Testis (tissue), 3 donors: ENCODE measurements around the gene TLCD1. TPM values are rescaled to one million over a fixed set of nuclear protein-coding genes. Genes with fewer than 3 reads are reported as not detected.

Source experiments
- DNase-seq: peaks from one replicate; pipeline ENCODE4 v3.0.0-alpha.2; 2019
- H3K27ac ChIP-seq, 2 donors: fragments of 200-600 bp; sonication (generic); one replicate each; pipeline ENCODE4 v1.5.1; 2019
- H3K27me3 ChIP-seq: fragments of 200-600 bp; sonication (generic); one replicate; pipeline ENCODE4 v1.5.1; 2019
- H3K36me3 ChIP-seq: fragments of 200-600 bp; sonication (generic); one replicate; pipeline ENCODE4 v1.5.1; 2017; ENCODE audit warnings: low read depth; ENCODE audit errors: missing control alignments
- H3K4me1 ChIP-seq: fragments of 200-600 bp; sonication (generic); one replicate; pipeline ENCODE4 v1.5.1; 2019
- H3K4me3 ChIP-seq, 2 donors: fragments of 200-600 bp; sonication (generic); one replicate each; pipeline ENCODE4 v1.5.1; 2017 to 2019
- H3K9me3 ChIP-seq: fragments of 200-600 bp; sonication (generic); one replicate; pipeline ENCODE4 v1.5.1; 2017
- CTCF ChIP-seq, 3 experiments: fragments of 450-650 bp in 2 of 3; fragments of 200-600 bp in 1 of 3; sonication (generic) in 1 of 3; IDR thresholded peaks; one replicate each; pipeline ENCODE4 v1.5.1; 2016 to 2019; ENCODE audit warnings: antibody characterized with exemption in 3 of 3, mild to moderate bottlenecking in 2 of 3, moderate library complexity in 1 of 3
- POLR2A ChIP-seq: fragments of 450-650 bp; IDR thresholded peaks from one replicate; pipeline ENCODE4 v1.6.1; 2017; ENCODE audit warnings: antibody characterized with exemption, mild to moderate bottlenecking, moderate library complexity
- WGBS, 2 donors: methylation state at CpG; one replicate each; pipeline ENCODE4 v1.1.5; 2018; 5-methylcytosine and 5-hydroxymethylcytosine counted together
- intact Hi-C: fragments of 100-400 bp; cut with DNase I; formaldehyde crosslinking; loops from one replicate; pipeline ENCODE4 v1.15.1; 2023; ENCODE audit warnings: low total_unique reads
- polyA plus RNA-seq: library from polyadenylated mRNA; stranded (reverse); fragments of 350-450 nt; fragmentation: Illumina TruSeq; extraction: RNeasy Lipid Tissue Mini Kit (QIAGEN cat#74804); gene quantifications from one replicate; pipeline ENCODE4 v1.2.3, GENCODE V29; 2014; ENCODE audit warnings: low read depth, low replicate concordance; ENCODE audit not compliant: insufficient read depth
- small RNA-seq, 2 donors: library from RNA; depleted of rRNA; stranded (forward); fragments of <200 nt; gene quantifications; one replicate each; pipeline ENCODE3, GENCODE V24; 2016
- total RNA-seq, 2 donors: library from RNA; depleted of rRNA; stranded (reverse); fragments of >200 nt; gene quantifications; one replicate each; pipeline ENCODE4 v1.2.3, GENCODE V29; 2016

The TLCD1 gene
- total and polyA plus RNA-seq, 3 donors from 2014 or later = 4.2 to 18.0 (median 8.6) TPM

GRCh38 chr17:28675980-28676379, 50.1 kb downstream of the TLCD1 start:
- no peak overlapping the region for H3K27ac ChIP-seq
- intact Hi-C loops = no loop called here
- H3K4me3 ChIP-seq = no peak overlapping the region
- TF ChIP-seq POLR2A (no peak), CTCF (IDR thresholded peaks at IDR 0.05) (no peak)
- WGBS, 2 donors = 86 to 87% methylated on average over 7 of the region's 7 CpGs
- no peak for DNase-seq
- H3K4me1 ChIP-seq = no peaks in the 10 kb centered on the region
- no peaks in the 10 kb centered on the region for H3K27me3 ChIP-seq
- H3K9me3 ChIP-seq = no peaks in the 10 kb centered on the region
- no peaks in the 10 kb centered on the region for H3K36me3 ChIP-seq

- TF ChIP-seq CTCF (IDR thresholded peaks at IDR 0.05) (no peak), POLR2A (no peak)
- Histone ChIP-seq H3K36me3 (no peaks in the 10 kb centered on the region), H3K27me3 (no peaks in the 10 kb centered on the region), H3K9me3 (no peaks in the 10 kb centered on the region), H3K27ac (no peak overlapping the region), H3K4me3 (no peak overlapping the region), H3K4me1 (no peaks in the 10 kb centered on the region)
- 87 to 90% methylated on average over 3 of the region's 3 CpGs for WGBS, 2 donors
- no peak for DNase-seq
- intact Hi-C loops = no loop called here
These were observed 50.5 kb downstream of the TLCD1 start for GRCh38 chr17:28675490-28675889.

Small RNA genes within 50 kb of the gene (small RNA-seq; reads per million reads assigned to genes)
- gene SNORD42A = 0 reads per million in 2 donors
- gene SNORD42B = 0 reads per million in 2 donors
- gene SNORD4A = 0 reads per million in 2 donors
- 0 reads per million in 2 donors for gene SNORD4B

Other genes with a start within 250 kb of the TLCD1 start
- gene FOXN1, start 219.9 kb downstream of the TLCD1 start, total RNA-seq = under 1 TPM; 0.24 to 0.50 TPM
- 0.69 TPM for gene FOXN1, start 219.9 kb downstream of the TLCD1 start, polyA plus RNA-seq
- 100 to 1,000 TPM; 175 to 180 TPM for gene UNC119, start 173.6 kb downstream of the TLCD1 start, total RNA-seq
- gene UNC119, start 173.6 kb downstream of the TLCD1 start, polyA plus RNA-seq = 94.9 TPM
- 100 to 1,000 TPM in 1 of 2 donors, 10 to 100 TPM in 1; 92.4 to 124 TPM for gene PIGS, start 154.7 kb downstream of the TLCD1 start, total RNA-seq
- gene PIGS, start 154.7 kb downstream of the TLCD1 start, polyA plus RNA-seq = 57.7 TPM
- 10 to 100 TPM; 30.7 to 65.8 TPM for gene ALDOC, start 149.3 kb downstream of the TLCD1 start, total RNA-seq
- 29.2 TPM for gene ALDOC, start 149.3 kb downstream of the TLCD1 start, polyA plus RNA-seq
- 100 to 1,000 TPM in 1 of 2 donors, 10 to 100 TPM in 1; 79.4 to 116 TPM for gene SPAG5, start 127.2 kb downstream of the TLCD1 start, total RNA-seq
- 232 TPM for gene SPAG5, start 127.2 kb downstream of the TLCD1 start, polyA plus RNA-seq
- 10 to 100 TPM; 38.0 to 41.7 TPM for gene RSKR, start 112.0 kb downstream of the TLCD1 start, total RNA-seq
- 18.1 TPM for gene RSKR, start 112.0 kb downstream of the TLCD1 start, polyA plus RNA-seq
- 100 to 1,000 TPM; 128 to 147 TPM for gene BLTP2, start 81.1 kb downstream of the TLCD1 start, total RNA-seq
- 84.7 TPM for gene BLTP2, start 81.1 kb downstream of the TLCD1 start, polyA plus RNA-seq
- gene SDF2, start 64.3 kb downstream of the TLCD1 start, total RNA-seq = 10 to 100 TPM; 59.7 to 65.0 TPM
- gene SDF2, start 64.3 kb downstream of the TLCD1 start, polyA plus RNA-seq = 64.6 TPM
- gene SUPT6H, start 64.0 kb downstream of the TLCD1 start, total RNA-seq = 100 to 1,000 TPM; 121 to 129 TPM
- 64.8 TPM for gene SUPT6H, start 64.0 kb downstream of the TLCD1 start, polyA plus RNA-seq
- gene PROCA1, start 14.3 kb downstream of the TLCD1 start, total RNA-seq = 100 to 1,000 TPM in 1 of 2 donors, 10 to 100 TPM in 1; 90.2 to 322 TPM
- 286 TPM for gene PROCA1, start 14.3 kb downstream of the TLCD1 start, polyA plus RNA-seq
- gene RAB34, start 8.4 kb downstream of the TLCD1 start, total RNA-seq = 10 to 100 TPM; 30.4 to 47.3 TPM
- 42.1 TPM for gene RAB34, start 8.4 kb downstream of the TLCD1 start, polyA plus RNA-seq
- 100 to 1,000 TPM; 200 to 343 TPM for gene RPL23A, start 6.2 kb downstream of the TLCD1 start, total RNA-seq
- gene RPL23A, start 6.2 kb downstream of the TLCD1 start, polyA plus RNA-seq = 757 TPM
- gene NEK8, start 2.6 kb upstream of the TLCD1 start, total RNA-seq = 10 to 100 TPM; 10.1 to 10.7 TPM
- gene NEK8, start 2.6 kb upstream of the TLCD1 start, polyA plus RNA-seq = 7.3 TPM
- gene TRAF4, start 17.8 kb upstream of the TLCD1 start, total RNA-seq = 10 to 100 TPM; 35.3 to 47.2 TPM
- gene TRAF4, start 17.8 kb upstream of the TLCD1 start, polyA plus RNA-seq = 33.1 TPM
- 10 to 100 TPM; 69.6 to 74.5 TPM for gene FAM222B, start 116.6 kb upstream of the TLCD1 start, total RNA-seq
- gene FAM222B, start 116.6 kb upstream of the TLCD1 start, polyA plus RNA-seq = 84.5 TPM
- gene ERAL1, start 128.8 kb upstream of the TLCD1 start, total RNA-seq = 10 to 100 TPM; 61.1 to 75.2 TPM
- 54.8 TPM for gene ERAL1, start 128.8 kb upstream of the TLCD1 start, polyA plus RNA-seq
- 10 to 100 TPM; 20.9 to 31.3 TPM for gene FLOT2, start 171.5 kb upstream of the TLCD1 start, total RNA-seq
- 33.2 TPM for gene FLOT2, start 171.5 kb upstream of the TLCD1 start, polyA plus RNA-seq
- gene DHRS13, start 176.8 kb upstream of the TLCD1 start, total RNA-seq = 10 to 100 TPM; 14.9 to 18.6 TPM
- gene DHRS13, start 176.8 kb upstream of the TLCD1 start, polyA plus RNA-seq = 8.7 TPM
- 10 to 100 TPM; 82.4 to 85.3 TPM for gene PHF12, start 225.3 kb upstream of the TLCD1 start, total RNA-seq
- 38.8 TPM for gene PHF12, start 225.3 kb upstream of the TLCD1 start, polyA plus RNA-seq